Fibroblast of skin of left biceps (primary cell): ENCODE measurements around the gene NDEL1.
"Not testable (repeated sequence)": the region's sequence is repeated elsewhere in the genome, so short reads cannot be mapped to it uniquely, and the experiment has no call there.

Experiments
- DNase-seq, 2 experiments: peaks; one replicate each; pipeline ENCODE4 v3.0.0-alpha.2; 2013; ENCODE audit warnings: low read depth in 2 of 2

NDEL1 gene, protein sequence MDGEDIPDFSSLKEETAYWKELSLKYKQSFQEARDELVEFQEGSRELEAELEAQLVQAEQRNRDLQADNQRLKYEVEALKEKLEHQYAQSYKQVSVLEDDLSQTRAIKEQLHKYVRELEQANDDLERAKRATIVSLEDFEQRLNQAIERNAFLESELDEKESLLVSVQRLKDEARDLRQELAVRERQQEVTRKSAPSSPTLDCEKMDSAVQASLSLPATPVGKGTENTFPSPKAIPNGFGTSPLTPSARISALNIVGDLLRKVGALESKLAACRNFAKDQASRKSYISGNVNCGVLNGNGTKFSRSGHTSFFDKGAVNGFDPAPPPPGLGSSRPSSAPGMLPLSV

DNA sequence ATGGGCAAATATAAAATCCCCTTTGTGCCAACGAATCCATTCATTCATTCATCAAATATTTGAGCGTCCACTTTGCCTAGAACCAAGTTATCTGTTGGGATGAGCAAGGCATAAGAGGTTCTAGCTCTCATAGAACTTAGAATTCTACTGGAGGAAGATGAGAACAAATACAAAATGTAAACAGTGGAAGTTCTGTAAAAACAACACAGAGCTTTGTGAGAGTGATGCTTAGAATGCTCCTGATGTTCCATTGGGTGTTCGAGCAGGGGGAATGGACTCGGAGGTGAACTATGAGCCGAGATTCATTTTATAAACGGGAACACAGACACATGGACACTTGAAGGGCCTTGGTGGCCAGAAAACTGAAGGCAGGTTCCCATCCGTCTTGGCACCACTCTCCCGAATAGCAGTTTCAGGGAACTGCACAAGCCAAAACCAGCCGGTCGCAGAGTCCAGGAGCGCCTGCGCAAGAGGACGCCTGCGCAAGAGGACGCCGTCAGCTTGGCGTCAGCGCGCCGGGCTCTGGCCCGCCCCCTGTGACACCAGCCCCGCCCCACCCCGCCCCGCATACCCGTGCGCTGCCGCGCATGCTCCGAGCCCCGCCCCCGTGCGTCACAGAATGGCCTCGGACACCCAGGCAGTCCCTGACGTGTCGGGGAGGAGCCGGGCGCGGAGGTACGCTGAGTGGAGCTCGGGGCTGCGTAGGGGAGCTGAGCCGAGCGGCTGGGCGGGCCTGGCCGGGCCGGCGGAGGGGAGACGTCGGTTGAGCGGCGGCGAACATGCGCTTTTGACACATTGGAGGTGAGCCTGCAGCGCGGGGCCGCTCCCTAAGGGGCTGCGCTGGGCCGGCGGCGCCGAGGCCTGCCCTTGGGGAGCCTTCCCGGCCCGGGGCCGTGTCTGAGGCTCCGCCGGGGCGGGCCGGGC, at the start of gene NDEL1:
TSS of gene NDEL1 (plus strand) at position 640 of the 924 bp plus-strand sequence. CDS start 8,388 bp downstream, outside the sequence.
- DNase-seq: peak; percentile 92 to 96

DNA sequence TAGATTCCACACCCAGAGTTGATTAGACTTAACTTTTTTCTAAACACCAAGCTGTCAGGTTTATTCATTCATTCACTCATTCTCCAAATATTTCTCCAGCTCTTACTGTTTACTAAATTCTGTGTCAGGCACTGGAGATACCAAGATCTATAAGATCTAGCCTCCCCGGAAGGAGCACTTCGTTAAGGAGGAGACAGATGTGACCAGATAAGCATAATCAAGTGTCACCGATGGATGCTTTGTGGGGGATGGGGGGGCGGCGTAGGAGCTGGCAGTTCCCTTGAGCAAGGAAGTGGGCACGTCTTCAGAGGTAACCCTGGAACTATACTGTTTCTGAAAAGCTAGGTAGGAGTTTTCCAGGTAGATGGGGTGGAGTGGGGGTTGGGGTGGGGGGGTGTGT, 48.8 kb upstream of the NDEL1 start:
- no peak for DNase-seq

DNA sequence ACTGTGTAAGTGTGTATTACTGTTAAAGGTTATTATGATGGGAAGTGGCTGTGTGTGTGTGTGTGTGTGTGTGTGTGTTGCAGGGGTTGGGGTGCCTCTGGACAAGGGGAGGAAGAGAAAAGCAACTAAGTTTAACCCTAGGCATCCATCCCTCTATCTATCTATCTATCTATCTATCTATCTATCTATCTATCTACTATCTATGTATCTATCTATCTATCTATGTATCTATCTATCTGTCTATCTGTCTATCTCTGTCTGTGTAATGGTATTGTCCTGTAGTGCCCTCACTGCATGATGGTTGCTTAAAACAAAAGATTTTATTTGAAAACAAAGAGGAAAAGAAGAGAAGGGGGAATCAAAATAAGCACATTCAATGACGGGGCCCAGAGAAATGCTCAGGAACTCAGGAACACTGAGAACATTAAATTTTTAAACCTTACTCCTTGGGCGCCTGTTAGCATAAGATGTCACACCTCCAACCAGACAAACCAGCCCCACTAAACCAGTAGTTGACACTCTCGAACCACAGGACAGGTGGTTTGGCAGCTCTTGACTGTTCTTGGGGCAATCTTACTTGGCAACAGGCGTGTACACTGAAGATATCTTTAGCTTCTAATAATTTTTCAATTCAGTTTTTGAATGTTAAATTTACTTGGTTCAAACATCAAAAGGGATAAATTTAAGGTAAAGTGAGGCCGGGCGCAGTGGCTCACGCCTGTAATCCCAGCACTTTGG, 47.6 kb upstream of the NDEL1 start:
- DNase-seq: no peak

DNA sequence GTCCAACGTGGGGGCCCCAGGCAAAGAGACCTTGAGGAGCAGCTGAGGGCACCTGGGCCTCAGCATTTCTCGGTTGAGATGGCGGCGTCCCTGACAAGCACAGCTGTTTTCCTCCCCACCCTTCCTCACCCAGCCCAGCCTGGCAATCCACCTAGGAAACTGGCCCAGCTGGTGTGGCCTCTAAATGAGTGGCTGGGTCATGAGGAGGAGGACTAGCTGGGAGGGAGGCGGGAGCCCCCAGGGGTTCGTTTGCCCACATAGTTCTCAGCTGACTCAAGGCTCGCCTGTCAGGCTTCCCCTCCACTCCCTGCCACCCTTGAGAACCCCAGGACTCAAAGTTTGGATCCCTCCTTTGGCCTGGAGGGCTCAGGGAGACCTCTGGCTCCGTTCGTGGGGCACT, 44.0 kb upstream of the NDEL1 start:
- no peak for DNase-seq

DNA sequence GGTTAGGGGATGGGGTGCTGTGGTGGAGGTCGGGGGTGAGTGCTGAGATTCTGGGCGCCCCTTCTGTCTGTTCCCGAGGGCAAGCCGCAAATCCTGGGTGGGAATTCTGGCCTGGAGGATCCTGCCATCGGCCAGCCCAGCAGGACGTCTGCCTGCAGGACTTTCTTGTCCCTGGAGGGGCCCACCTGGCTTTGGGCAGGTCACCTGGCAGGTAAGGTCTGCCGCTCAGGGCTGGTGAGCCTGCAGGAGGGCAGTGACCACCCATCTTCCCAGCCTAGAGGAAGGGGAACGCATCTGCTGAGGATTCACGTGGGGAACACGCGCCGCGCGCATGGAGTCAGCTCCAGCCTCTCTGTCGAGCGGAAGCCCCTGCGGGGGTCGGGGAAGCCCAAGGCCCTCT, 43.4 kb upstream of the NDEL1 start:
- DNase-seq: no peak

DNA sequence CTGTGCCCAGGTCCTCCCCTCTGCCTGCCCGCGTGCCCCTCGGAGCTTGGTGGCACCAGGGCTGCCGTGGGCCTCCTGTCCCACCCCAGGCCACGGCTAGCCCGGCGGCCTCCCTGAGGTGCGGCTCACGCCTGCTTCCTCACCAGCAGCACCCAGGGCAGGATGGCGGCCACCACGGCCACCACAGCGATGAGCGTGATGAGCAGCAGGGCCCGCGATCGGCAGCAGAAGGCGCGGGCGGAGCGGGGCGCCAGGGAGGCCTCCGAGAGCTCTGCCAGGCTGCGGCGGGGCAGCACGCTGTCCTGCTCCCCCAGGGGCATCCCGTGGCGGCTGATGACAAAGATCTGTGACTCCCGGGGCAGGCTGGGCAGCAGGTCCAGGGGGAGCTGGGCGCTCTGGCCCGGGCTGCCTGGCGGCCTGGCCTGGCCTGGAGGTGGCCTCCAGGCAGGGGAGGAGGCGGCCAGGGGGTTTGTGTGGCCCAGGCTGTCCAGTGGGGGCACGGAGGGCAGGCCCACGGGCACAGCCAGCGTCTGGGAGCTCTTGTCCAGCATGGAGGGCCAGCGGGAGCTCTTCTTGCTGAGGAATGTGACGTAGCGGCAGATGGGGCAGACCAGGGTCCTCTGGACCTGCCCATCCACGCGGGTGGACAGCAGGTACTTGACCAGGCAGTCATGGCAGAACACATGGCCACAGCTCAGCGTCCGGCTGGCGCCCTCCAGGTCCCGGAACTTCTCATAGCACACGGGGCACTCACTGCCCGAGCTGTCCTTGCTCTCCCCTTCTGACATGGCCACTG, 42.8 kb upstream of the NDEL1 start:
- no peak for DNase-seq

DNA sequence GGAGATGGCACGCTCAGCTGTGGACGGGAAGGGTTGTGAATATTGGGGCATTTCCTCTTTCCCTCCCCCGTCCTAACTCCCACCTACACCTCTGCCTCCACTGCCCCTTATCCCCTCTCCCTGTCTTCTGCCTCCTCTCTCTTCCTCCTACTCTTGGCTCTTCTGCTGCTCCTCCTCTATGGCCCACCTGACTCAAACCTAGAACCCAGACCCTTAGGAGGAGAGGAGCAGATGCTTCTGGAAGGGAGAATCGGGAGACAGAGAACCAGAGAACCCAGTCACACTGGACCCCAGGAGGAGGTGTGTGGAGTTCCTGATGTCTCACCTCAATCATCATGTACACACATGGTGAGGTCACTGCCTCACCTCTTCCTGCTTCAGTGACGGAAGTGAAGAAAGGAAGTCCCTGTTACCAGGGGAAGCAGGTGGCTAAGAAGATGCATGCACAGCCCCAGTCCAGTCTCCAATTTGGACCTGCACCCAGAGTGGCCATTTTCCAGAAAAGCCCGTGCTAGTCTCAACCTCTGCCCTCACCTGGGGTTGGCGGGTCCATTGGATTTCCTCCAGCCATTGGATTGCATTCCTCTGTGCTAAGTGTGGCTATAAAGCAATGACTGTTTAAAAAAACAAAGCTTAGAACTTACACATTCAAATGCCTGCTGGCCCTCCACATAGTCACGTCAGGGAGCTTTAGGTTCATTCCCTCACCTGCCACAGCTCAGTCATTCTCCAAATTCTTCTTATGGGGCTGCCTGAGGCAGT, 42.0 kb upstream of the NDEL1 start:
- DNase-seq: no peak

DNA sequence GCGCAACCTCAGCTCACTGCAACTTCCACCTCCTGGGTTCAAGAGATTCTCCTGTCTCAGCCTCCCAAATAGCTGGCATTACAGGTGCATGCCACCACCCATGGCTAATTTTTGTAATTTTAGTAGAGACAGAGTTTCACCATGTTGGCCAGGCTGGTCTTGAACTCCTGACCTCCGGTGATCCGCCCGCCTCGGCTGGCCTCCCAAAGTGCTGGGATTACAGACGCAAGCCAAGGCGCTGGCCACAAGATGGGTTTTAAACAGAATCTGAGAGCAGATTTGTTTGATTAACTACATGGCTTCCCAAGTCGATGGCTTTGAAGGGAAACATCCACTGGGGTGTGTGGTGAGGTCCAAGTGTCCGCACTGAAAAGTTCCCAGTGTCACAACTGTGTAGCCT, 41.2 kb upstream of the NDEL1 start:
- not testable (repeated sequence) for DNase-seq

DNA sequence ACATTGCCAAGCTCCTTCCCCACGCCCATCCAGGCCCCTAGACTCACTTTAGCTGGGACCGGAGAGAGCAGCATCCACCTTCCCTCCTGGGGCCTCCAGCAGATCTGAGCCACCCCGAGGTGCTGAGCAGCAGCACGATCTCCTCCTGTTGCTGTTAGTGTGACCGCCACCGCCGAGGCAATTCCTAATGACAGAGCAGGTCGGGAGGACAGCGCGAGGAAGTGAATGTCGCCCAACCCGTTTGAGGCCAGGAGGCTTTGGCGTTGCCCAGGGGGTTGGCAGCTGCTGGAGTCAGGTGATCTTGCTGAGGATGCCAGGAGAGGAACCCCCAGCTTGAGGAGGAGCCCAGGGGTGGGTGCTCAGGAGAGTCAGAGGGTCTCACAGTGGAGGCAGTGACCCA, 38.0 kb upstream of the NDEL1 start, which contains the start of gene RNF222:
TSS of gene RNF222 (minus strand) at position 192 of the 400 bp plus-strand sequence. CDS start 4,366 bp downstream, outside the sequence.
- no peak for DNase-seq

DNA sequence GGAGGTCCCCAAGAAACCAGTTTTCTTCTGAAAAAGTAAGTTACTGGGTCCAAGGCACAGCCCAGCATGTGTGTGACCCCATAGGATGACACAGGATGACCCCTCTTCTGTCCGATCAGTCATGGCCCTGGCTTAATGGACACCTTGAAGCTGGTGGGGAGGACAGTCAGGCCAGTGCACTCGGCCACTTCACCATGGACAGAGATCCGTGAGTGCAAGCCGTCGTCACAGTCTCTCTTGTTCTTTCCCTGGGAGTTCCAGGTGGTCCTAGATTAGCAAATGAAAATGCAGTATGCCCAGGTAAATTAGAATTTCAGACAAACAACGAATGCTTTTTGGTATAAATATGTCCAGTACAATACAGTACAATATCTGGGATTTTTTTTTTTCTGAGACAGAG, 36.7 kb upstream of the NDEL1 start:
- DNase-seq: no peak

DNA sequence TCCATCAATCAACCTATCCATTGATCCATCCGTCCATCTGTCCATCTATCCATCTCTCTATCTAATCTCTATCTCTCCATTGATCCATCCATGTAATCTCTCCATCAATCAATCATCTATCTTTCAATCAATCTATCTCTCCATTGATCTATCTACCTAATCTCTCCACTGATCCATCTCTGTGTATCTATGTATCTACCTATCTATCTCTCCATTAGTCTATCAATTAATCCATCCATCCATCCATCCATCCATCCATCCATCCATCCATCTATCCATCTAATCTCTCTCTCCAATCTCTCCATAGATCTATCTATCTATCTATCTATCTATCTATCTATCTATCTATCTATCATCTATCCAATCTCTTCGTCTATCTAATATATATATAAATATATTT, 34.6 kb upstream of the NDEL1 start:
- DNase-seq: no peak

DNA sequence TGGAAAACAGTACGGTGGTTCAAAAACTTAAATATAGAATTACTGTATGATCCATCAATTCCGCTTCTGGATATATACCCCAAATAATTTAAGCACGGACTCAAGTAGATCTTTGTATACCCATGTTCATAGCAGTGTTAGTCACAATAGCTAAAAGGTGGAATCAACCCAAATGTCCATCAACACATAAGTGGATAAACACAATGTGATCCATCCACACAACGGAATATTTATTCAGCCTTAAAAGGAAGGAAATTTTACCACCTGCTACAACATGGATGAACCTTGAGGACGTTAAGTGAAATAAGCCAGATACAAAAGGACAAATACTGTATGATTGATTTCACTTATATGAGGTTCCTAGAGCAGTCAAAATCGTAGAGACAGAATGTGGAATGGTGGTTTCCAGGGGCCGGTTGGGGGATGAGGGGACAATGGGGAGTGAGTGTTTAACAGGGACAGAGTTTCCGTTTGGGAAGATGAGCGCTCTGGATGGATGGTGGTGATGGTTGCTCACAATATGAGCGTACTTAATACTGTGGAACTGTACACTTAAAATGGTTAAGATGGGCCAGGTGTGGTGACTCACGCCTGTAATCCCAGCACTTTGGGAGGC, 32.7 kb upstream of the NDEL1 start:
- DNase-seq: no peak

DNA sequence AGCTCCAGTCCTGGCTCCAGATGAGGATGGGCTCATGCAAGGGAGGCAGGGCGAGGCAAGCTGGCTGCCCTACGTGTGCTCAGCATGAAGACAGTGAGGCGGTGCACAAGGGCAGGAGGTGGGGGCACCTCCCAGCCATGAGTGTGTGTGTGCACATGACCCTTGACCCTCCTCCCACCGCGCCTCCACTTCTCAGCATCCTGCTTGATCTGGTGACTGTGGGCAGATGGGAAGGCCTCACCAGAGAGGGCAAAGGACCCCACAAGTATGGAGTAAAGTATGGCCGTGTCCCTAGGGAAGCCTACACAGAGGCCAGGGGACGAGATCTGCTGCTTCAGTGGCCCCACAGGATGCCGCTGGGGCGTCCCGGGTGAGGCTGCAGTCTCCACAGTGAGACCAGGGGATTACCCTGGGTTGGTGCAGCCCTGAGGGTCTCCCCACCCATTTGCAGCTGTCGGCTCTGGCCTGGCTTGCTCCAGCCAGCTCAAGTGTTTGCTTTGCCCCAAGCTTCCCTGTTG, 30.1 kb upstream of the NDEL1 start:
- no peak for DNase-seq

DNA sequence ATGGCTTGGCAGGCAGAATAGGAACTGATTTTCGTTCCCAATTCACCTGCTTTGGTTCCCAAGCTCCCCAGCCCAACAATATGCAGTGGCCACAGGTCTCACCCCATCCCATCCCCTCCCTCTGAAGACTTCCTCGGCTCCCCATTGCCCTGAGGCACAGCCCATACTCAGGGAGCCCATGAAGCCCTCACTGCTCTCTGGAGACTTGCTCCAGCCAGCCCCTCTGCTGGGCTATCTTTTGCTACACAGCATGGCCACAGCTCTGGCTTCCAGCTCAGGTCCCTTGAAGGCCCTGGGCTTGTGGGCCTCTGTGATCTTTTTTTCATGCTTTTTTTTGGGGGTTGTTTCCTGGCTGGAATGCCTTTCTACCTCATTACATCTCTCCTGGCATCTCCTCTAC, 29.5 kb upstream of the NDEL1 start:
- no peak for DNase-seq

DNA sequence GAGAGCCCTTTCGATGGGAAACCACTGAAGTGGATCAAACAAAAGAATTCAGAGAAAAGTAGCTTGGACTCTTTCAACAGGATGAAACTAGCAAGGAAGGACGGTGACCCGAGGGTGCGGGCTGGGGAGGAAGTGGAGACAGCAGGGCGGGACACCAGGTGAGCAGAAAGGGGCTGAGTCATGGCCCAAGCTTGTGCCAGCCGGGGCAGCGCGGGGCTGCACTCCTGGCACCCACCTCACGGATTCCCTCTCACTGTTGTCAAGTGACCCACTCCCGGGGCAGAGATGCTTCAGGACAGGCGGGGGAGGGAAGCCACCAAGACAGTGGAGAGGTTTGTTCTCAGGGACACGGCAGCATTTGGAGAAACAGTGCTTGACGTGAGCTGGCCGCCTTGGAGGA, 27.3 kb upstream of the NDEL1 start:
- no peak for DNase-seq

DNA sequence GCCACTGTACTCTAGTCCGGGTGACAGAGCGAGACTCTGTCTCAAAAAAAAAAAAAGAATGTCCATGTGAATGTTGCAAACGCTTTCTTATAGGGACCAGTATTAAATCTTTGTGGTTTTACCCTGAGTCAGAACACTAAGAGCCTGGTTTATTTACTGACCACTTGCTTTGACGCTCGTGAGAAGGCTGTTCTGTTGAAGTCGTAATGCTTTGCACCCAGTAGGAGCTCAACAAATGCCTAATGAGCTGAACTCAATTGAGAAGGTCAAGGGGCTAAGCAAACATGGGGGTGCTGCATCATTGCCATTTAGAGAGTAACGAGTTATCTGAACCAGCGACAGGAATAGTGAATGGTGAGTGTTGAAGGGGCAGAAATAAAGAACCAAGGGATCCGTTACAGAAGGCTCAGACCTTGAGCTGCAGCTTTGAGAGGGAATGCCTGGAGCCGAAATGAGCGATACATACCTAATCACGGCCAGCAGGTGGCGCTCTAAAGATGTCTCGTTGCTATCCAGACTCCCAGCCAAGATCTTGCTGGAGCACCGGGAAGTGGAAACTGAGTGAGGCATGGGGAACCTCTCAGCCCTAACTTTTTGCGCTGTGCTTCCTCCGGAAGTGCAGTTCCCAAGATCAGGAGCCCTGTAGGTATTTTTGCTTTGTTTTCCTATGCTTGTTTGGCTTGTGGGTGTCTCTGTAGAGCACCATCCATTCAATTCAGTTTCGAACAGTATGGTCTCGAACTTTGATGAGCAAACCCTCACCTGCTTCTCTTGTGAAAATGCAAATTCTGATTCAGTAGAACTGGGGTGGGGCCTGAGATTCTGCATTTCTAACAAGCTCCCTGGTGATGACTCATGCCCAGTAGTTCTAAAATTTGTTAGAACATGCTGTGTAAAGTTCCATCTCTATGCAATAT, 25.5 kb upstream of the NDEL1 start:
- DNase-seq: peak; percentile 53 to 59

DNA sequence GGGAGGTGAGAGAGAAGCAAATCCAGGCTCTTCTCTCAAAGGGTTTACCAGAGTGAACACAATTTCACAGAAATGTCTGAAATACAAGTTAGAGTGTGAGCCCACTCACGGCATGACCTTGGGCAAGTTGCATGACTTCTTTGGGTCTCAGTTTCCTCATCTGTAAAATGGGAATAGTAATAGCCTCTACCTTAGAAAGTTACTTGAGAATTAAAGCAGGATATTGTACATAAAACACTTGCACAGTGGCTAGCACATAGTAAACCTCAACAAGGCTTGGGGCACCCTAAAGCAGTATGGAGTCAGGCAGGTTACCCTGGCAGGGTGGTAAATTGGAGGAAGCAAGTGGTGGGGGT, 24.8 kb upstream of the NDEL1 start:
- no peak for DNase-seq

DNA sequence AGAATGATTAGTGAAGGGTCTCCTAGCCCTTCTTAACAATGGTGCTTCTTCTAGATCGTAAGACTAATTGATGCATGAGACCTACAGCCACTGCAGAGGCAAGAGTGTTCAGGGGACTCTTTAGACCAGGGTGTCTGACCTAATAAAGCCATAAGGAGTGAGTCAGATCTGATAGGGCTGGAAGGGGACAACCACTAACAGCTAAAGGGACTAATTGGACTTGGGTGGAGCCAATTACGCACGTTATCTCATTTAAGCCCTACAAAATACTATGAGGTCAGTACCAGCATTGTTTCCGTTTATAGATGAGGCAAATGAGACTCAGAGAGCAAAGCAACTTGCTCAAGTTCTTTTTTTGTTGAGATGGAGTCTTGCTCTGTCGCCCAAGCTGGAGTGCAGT, 23.6 kb upstream of the NDEL1 start:
- DNase-seq: no peak

DNA sequence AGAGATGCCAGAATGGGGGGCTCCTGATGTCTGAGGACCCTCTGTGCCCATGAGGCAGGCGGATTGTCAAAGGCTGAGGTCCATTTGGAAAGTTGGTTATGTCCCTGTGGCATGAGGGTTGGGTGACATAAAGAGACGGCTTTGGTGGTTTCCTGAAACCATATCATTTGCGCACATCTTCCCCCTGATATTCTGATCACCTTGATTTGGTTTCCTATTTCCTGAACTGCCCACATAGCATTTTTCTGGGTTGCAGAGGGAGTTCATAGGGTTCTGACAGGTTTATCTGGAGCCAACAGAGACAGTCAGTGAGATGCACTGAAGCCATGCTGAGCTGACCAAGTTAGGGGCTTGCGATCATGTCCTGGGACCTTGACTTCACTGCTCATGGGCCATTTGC, 22.4 kb upstream of the NDEL1 start:
- no peak for DNase-seq
